Breast epithelium (tissue), 3 donors: ENCODE data around the gene ROR1.

Experiments used
- CTCF ChIP-seq, 3 donors: fragments of 450-650 bp; IDR thresholded peaks; one replicate each; pipeline ENCODE4 v1.5.1; 2016 to 2017; ENCODE audit warnings: antibody characterized with exemption in 3 of 3, mild to moderate bottlenecking in 3 of 3, moderate library complexity in 3 of 3
- POLR2A ChIP-seq: fragments of 450-650 bp; IDR thresholded peaks from one replicate; pipeline ENCODE4 v1.6.1; 2016; ENCODE audit warnings: antibody characterized with exemption, mild to moderate bottlenecking, moderate library complexity

DNA sequence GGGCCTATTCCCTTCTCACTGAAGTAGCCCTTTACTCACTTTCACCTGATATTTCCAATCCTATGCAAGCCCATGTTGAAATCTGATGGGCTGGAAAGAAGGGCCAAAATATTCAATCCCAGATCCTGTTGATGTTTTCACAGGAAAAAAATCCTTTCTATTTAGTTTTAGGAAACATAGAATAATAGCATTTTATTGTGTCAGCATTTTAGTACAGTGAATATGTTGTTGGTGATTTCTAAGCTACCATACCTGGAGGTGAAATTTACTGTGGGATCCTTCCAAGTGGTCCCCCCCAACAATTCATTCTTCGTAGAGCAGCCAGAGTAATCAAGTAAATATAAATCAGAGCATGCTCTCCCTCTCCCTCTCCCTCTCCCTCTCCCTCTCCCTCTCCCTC lies 426.2 kb downstream of the ROR1 start:
- TF ChIP-seq CTCF (IDR thresholded peaks at IDR 0.05) (no peak), POLR2A (no peak)
